Hematopoietic multipotent progenitor cell treated with erythropoietin and hydrocortisone succinate and interleukin-3 and kit ligand, for 6 days (in vitro differentiated cells): Measurements from ENCODE around the gene HP.
A peak's percentile ranks its signal among the peaks of the same experiment; 100 is the strongest.
"Not testable (repeated sequence)": the region's sequence is repeated elsewhere in the genome, so short reads cannot be mapped to it uniquely, and the experiment has no call there.

Experiments used
- DNase-seq: peaks from one replicate; pipeline ENCODE4 v3.0.0-alpha.2; 2015

HP gene

GRCh38 chr16:72043539-72043938 is 10.8 kb upstream of the HP start:
- no peak for DNase-seq

GRCh38 chr16:72044296-72044695 is 10.0 kb upstream of the HP start:
- peak; percentile 69 for DNase-seq

- DNase-seq = no peak
Measured at GRCh38 chr16:72044825-72045359, 9.4 kb upstream of the HP start.

DNA sequence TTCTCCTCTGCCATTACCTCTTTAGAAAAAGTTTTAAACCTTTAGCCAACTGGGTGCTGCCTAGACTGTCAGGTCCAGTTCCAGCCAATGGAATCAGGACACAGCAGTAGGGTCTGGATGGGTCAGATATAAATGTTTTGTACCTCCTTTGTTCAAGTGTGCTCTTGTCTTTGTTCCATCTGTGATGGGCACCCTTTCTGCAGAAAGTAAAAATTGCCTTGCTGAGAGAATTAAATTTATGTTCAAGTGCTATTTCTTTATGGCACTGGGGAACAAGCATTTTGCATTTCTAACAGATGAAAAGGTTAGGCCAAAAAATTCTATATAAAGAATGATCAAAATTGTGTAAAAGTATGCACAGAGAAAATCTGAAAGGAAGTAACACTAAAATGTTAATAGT is 5.2 kb upstream of the HP start:
- DNase-seq = no peak

GRCh38 chr16:72050769-72051464 is 3.4 kb upstream of the HP start:
- DNase-seq = no peak

DNA sequence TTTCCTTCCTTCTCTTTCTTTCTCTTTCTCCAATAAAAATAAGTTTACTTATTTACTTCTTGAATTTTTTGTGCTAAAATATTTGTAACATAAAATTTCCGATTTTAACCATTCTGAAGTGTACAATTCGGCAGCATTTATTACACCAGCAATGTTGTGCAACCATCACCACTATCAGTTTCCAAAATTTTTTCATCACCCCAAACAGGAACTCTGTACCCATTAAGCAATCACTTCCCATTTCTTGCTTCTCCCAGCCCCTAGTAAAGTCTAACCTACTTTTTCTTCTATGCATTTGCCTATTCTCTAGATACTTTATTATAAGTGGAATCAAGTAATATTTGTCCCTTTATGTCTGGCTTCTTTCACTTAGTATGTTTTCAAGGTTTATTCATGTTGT is 2.5 kb upstream of the HP start:
- DNase-seq = peak; percentile 55

DNA sequence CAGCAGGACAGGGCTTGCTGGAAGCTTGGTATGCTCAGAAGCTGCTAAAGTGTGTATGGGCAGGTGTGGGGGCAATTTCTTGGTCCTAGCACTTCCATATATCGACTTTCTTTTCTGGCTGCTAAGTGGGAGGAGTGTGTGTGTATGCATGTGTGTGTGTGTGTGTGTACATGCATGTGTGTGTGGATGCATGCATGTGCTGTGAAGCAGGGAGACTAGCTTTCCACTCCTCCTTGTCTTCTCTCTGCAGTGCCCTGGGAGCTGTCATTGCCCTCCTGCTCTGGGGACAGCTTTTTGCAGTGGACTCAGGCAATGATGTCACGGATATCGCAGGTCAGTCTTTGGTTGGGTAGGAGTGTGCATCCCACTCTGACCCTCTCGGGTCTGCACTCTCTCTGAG is 1.6 kb downstream of the HP start:
- DNase-seq = no peak

DNA sequence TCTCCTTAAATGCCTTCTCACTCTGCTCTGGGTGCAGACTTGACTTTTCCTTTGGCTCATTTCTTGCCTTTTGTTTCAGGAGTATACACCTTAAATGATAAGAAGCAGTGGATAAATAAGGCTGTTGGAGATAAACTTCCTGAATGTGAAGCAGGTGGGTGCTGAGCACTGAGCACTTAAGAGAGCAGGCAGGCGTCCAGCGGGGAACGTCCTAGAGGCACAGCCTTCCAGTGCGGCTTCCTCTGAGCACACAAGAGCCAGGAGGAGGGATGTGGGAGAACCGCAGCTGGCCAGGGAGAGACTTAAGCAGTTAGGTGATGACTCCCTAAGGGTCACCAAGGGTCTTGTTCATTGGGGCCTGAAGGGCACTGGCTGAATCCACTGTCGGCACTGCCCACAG is 3.0 kb downstream of the HP start:
- not testable (repeated sequence) for DNase-seq

GRCh38 chr16:72059060-72059459 is 4.8 kb downstream of the HP start:
- not testable (repeated sequence) for DNase-seq

GRCh38 chr16:72060405-72060804 is 6.1 kb downstream of the HP start:
- no peak for DNase-seq

DNA sequence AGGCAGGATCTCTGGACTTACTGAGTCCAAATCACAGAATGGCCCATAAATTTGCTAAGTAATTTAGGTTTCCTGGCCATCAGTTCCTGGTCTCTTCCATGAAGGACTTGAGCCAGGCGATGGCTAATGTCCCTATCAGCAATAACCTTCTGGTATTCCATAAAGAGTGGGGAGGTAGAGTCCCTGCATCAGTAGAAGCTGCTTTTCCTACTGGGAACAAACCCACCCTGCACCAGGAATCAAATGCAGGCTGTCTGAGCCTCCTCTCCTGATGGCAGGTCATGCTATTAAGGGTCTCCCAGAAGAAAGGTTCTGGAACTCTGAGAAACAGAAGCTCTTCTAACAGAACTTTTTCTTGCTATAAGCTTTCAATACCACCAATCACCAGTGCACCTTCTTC is 7.3 kb downstream of the HP start:
- no peak for DNase-seq

DNA sequence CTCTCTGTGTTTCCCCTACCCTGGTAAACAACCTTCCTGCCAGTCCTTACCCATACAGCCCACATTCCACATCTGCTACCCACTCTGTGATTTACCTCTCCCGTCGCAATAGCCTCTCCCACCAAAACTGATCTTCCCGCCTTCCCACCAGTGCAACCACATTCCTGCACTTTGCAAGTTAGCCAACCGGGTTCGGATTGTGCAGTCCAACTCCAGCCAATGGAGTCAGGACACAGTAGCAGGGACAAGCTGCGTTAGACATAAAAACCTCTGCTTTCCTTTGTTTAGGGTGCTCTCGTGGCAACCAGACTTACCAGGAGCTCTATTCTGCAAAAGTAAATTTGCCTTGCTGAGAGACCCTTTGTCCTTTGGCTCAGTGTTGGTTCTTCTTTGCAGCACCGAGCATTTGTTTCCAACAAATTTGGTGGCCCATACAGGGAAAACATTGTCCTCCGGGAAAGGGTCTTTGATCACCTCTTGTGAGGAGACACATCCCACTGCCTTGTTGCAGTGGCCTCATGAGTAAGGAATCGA is 10.1 kb downstream of the HP start:
- no peak for DNase-seq

GRCh38 chr16:72066747-72067146 is 12.4 kb downstream of the HP start:
- DNase-seq = peak; percentile 80

GRCh38 chr16:72068930-72069329 is 14.6 kb downstream of the HP start:
- DNase-seq = no peak

GRCh38 chr16:72072514-72073342 is 18.4 kb downstream of the HP start:
- DNase-seq = no peak

DNA sequence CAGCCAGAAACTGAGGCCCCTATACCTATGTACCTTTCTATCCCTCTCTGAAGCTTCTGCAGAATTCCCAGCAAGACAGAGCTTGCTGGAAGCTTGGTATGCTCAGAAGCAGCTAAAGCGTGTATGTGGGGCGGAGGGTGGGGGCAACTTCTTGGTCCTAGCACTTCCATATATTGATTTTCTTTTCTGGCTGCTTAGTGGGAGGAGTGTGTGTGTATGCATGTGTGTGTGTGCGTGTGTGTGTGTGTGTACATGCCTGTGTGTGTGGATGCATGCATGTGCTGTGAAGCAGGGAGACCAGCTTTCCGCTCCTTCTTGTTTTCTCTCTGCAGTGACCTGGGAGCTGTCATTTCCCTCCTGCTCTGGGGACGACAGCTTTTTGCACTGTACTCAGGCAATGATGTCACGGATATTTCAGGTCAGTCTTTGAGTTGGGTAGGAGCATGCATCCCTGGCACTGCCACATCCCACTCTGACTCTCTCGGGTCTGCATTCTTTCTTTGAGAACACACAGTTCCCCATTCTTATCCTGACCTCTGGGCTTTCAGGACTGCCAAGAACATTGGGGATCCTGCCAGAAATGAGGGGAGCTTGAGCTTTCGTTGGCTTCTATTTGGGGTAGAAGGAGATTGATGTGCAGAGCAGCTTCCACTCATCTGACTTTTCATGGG is 19.4 kb downstream of the HP start:
- no peak for DNase-seq

GRCh38 chr16:72075067-72075466 is 20.8 kb downstream of the HP start:
- DNase-seq = not testable (repeated sequence)

GRCh38 chr16:72076991-72077706 is 22.8 kb downstream of the HP start:
- not testable (repeated sequence) for DNase-seq

GRCh38 chr16:72083778-72084404 is 29.6 kb downstream of the HP start:
- no peak for DNase-seq

DNA sequence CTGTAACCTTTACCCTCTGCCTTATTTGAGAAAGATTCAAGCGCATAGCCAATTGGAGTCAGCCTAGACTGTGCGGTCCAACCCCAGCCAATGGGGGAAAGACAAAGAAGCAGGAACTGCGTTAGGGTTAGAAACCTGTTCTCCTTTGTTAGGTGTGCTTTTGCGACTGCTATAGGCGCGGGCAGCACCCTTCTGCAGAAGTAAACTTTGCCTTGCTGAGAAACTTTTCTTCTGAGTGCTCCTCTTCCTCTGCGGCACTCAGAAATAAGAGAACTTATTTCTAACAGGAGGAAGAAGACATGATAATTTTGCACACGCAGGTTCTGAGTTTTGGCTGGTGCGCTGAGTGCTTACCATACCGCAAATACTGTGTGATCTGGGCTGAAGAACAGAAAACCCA is 30.1 kb downstream of the HP start:
- no peak for DNase-seq

- no peak for DNase-seq
Measured at GRCh38 chr16:72085002-72085401, 30.7 kb downstream of the HP start.

DNA sequence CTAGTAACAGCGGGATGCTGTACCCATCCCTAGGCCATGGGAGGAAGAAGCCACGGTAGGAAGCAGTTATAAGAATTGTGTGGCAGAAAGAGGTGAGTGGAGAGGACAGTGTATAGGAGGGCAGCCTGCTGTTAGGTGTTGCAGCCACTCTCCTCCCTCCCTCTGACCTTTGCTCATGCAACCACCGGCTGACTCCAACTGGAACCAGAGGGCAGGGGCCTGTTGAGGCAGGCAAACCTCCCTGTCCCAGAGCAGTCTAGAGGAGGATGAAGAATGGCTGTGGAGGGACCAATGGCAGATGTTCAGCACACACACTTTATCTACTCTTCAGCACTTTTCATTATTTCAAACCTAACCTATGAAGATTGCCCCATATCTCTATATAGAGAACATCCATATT is 36.9 kb downstream of the HP start:
- no peak for DNase-seq
